GM23338 (cell line): ENCODE results near the gene RGS17. TPM values are rescaled to one million over a fixed set of nuclear protein-coding genes. Genes with fewer than 3 reads are reported as not detected.

Experiments used
- ATAC-seq: fragments of 200-7000 bp; cut with Tn5 transposase; 3 replicates; pipeline ENCODE4 v1.9.1; 2020
- DNase-seq: peaks from one replicate; pipeline ENCODE4 v3.0.0-alpha.2; 2015; ENCODE audit warnings: low spot score
- H2AFZ ChIP-seq: fragments of 200-600 bp; sonication (generic); 2 replicates; pipeline ENCODE4 v1.8.0; 2016; ENCODE audit warnings: antibody characterized with exemption, mild to moderate bottlenecking, moderate library complexity
- H3F3A ChIP-seq: fragments of 200-600 bp; sonication (generic); replicated peaks from 2 replicates; pipeline ENCODE4 v1.8.0; 2017; ENCODE audit warnings: antibody characterized with exemption, mixed run types, low read depth
- H3K27ac ChIP-seq: fragments of 200-600 bp; sonication (generic); 2 replicates; pipeline ENCODE4 v1.6.1; 2016; ENCODE audit warnings: low read depth
- H3K27me3 ChIP-seq: fragments of 200-600 bp; sonication (generic); 2 replicates; pipeline ENCODE4 v1.8.0; 2016; ENCODE audit warnings: mild to moderate bottlenecking, mixed run types, moderate library complexity; ENCODE audit not compliant: insufficient read depth
- H3K36me3 ChIP-seq: fragments of 200-600 bp; sonication (generic); 2 replicates; pipeline ENCODE4 v1.8.0; 2016; ENCODE audit warnings: mild to moderate bottlenecking; ENCODE audit not compliant: insufficient read depth
- H3K4me1 ChIP-seq: fragments of 200-600 bp; sonication (generic); 2 replicates; pipeline ENCODE4 v1.8.0; 2016; ENCODE audit warnings: mild to moderate bottlenecking, moderate library complexity; ENCODE audit not compliant: insufficient read depth
- H3K4me2 ChIP-seq: fragments of 200-600 bp; sonication (generic); 2 replicates; pipeline ENCODE4 v1.7.1; 2017; ENCODE audit warnings: mixed run types
- H3K4me3 ChIP-seq: fragments of 200-600 bp; sonication (generic); 2 replicates; pipeline ENCODE4 v1.6.1; 2016; ENCODE audit warnings: mixed run types
- H3K79me2 ChIP-seq: fragments of 200-600 bp; sonication (generic); replicated peaks from 2 replicates; pipeline ENCODE4 v1.8.0; 2017; ENCODE audit warnings: mild to moderate bottlenecking; ENCODE audit not compliant: insufficient read depth
- H3K9me2 ChIP-seq: fragments of 200-600 bp; sonication (generic); 2 replicates; pipeline ENCODE4 v1.8.0; 2017; ENCODE audit not compliant: insufficient read depth
- H4K20me1 ChIP-seq: fragments of 200-600 bp; sonication (generic); replicated peaks from 2 replicates; pipeline ENCODE4 v1.8.0; 2017; ENCODE audit warnings: mild to moderate bottlenecking; ENCODE audit not compliant: insufficient read depth
- H3K27ac Mint-ChIP-seq: 2 replicates; pipeline ENCODE4 v1.8.0; 2020; ENCODE audit warnings: inconsistent platforms, mild to moderate bottlenecking, moderate library complexity, mixed read lengths
- H3K27me3 Mint-ChIP-seq: 3 replicates; pipeline ENCODE4 v1.8.0; 2022; ENCODE audit warnings: low read depth, mild to moderate bottlenecking, moderate library complexity, mixed read lengths, inconsistent platforms; ENCODE audit not compliant: insufficient read depth, poor library complexity
- H3K36me3 Mint-ChIP-seq: 3 replicates; pipeline ENCODE4 v1.8.0; 2021; ENCODE audit warnings: low read depth, mild to moderate bottlenecking, inconsistent platforms, moderate library complexity, mixed read lengths
- H3K4me1 Mint-ChIP-seq: 3 replicates; pipeline ENCODE4 v1.8.0; 2020; ENCODE audit warnings: mild to moderate bottlenecking, inconsistent platforms, mixed read lengths
- H3K4me3 Mint-ChIP-seq: 3 replicates; pipeline ENCODE4 v1.8.0; 2021; ENCODE audit warnings: moderate library complexity, mild to moderate bottlenecking, inconsistent platforms, mixed read lengths
- H3K9me3 Mint-ChIP-seq: 3 replicates; pipeline ENCODE4 v1.8.0; 2020; ENCODE audit warnings: moderate library complexity, mild to moderate bottlenecking, inconsistent platforms, mixed read lengths
- CREB1 ChIP-seq: fragments of 250-450 bp; sonication (Bioruptor Pico); IDR thresholded peaks from 2 replicates; pipeline ENCODE4 v1.5.0; 2020; ENCODE audit warnings: low read depth, mild to moderate bottlenecking, moderate library complexity
- ETS1 ChIP-seq: IDR thresholded peaks from 2 replicates; pipeline ENCODE4 v1.6.1; 2016; ENCODE audit warnings: antibody characterized with exemption
- EZH2 ChIP-seq: fragments of 200-600 bp; sonication (generic); IDR thresholded peaks from one replicate; pipeline ENCODE4 v1.8.0; 2017; ENCODE audit warnings: antibody characterized with exemption, mild to moderate bottlenecking, low read depth; ENCODE audit not compliant: unreplicated experiment
- EZH2phosphoT487 ChIP-seq: fragments of 200-600 bp; sonication (generic); IDR thresholded peaks from one replicate; pipeline ENCODE4 v1.8.1; 2018; ENCODE audit warnings: antibody characterized with exemption; ENCODE audit not compliant: unreplicated experiment
- JUNB ChIP-seq: IDR thresholded peaks from one replicate; pipeline ENCODE4 v1.6.1; 2016; ENCODE audit warnings: antibody characterized with exemption; ENCODE audit not compliant: unreplicated experiment
- NANOG ChIP-seq: IDR thresholded peaks from 2 replicates; pipeline ENCODE4 v1.6.1; 2016; ENCODE audit warnings: antibody characterized with exemption, borderline replicate concordance
- POLR2AphosphoS5 ChIP-seq: IDR thresholded peaks from 2 replicates; pipeline ENCODE4 v1.6.1; 2016; ENCODE audit warnings: antibody characterized with exemption, low read depth
- STAT1 ChIP-seq: IDR thresholded peaks from one replicate; pipeline ENCODE4 v1.6.1; 2016; ENCODE audit warnings: antibody characterized with exemption; ENCODE audit not compliant: unreplicated experiment
- ZNF114 ChIP-seq: fragments of 250-450 bp; sonication (Bioruptor Pico); IDR thresholded peaks from 2 replicates; pipeline ENCODE4 v1.5.0; 2020; ENCODE audit warnings: mild to moderate bottlenecking, moderate library complexity
- ZNF331 ChIP-seq: fragments of 250-450 bp; sonication (Bioruptor Pico); IDR thresholded peaks from 2 replicates; pipeline ENCODE4 v1.5.0; 2020; ENCODE audit warnings: low read depth, mild to moderate bottlenecking, moderate library complexity
- polyA plus RNA-seq: library from polyadenylated mRNA; unstranded; fragments of >200 nt; fragmentation: Nextera tagmentation; extraction: Ambion mirVana; gene quantifications from 2 replicates; pipeline ENCODE4 v1.2.1, GENCODE V29; 2016
- total RNA-seq: library from RNA; depleted of rRNA; stranded (reverse); fragments of >200 nt; shearing (Covaris generic); gene quantifications from 2 replicates; pipeline ENCODE4 v1.2.3, GENCODE V29; 2014
- TF ChIP-seq, protein P1 (sequence below): IDR thresholded peaks from one replicate; pipeline ENCODE4 v1.6.1; 2018; ENCODE audit warnings: antibody characterized with exemption; ENCODE audit not compliant: unreplicated experiment
- TF ChIP-seq, protein P2 (sequence below): fragments of 250-450 bp; sonication (Bioruptor Pico); IDR thresholded peaks from 2 replicates; pipeline ENCODE4 v1.5.0; 2020; ENCODE audit warnings: mild to moderate bottlenecking, moderate library complexity
- TF ChIP-seq, protein P3 (sequence below), 2 experiments: fragments of 200-600 bp in 1 of 2; sonication (generic) in 1 of 2; conservative IDR thresholded peaks; 2 replicates each; pipeline versions ENCODE4 v1.5.1 to v1.6.1; 2016 to 2017; ENCODE audit warnings: antibody characterized with exemption in 2 of 2, low read depth in 2 of 2, mild to moderate bottlenecking in 2 of 2, moderate library complexity in 1 of 2

RGS17 gene
- total and polyA plus RNA-seq, 2 experiments from 2014 or later = 12.1 to 12.3 TPM

GRCh38 chr6:153024709-153025017, 106.4 kb downstream of the RGS17 start:
- Histone ChIP-seq H2AFZ (no peak overlapping the region), H3K4me1 (no peaks in the 10 kb centered on the region), H3K36me3 (no peaks in the 10 kb centered on the region), H3F3A (no peaks in the 10 kb centered on the region), H3K27ac (no peak overlapping the region), H3K4me3 (no peak overlapping the region), H3K9me2 (no peaks in the 10 kb centered on the region), H3K4me2 (no peak overlapping the region), H3K79me2 (no peaks in the 10 kb centered on the region), H4K20me1 (no peaks in the 10 kb centered on the region), H3K27me3 (no peaks in the 10 kb centered on the region)
- no peaks in the 10 kb centered on the region for H3K36me3 Mint-ChIP-seq
- no peak overlapping the region for H3K4me3 Mint-ChIP-seq
- ATAC-seq (no peak), DNase-seq (no peak)
- no peak overlapping the region for H3K27ac Mint-ChIP-seq
- H3K4me1 Mint-ChIP-seq = no peaks in the 10 kb centered on the region; the same call in 2 of the 3 replicates
- TF ChIP-seq, protein P1, sequence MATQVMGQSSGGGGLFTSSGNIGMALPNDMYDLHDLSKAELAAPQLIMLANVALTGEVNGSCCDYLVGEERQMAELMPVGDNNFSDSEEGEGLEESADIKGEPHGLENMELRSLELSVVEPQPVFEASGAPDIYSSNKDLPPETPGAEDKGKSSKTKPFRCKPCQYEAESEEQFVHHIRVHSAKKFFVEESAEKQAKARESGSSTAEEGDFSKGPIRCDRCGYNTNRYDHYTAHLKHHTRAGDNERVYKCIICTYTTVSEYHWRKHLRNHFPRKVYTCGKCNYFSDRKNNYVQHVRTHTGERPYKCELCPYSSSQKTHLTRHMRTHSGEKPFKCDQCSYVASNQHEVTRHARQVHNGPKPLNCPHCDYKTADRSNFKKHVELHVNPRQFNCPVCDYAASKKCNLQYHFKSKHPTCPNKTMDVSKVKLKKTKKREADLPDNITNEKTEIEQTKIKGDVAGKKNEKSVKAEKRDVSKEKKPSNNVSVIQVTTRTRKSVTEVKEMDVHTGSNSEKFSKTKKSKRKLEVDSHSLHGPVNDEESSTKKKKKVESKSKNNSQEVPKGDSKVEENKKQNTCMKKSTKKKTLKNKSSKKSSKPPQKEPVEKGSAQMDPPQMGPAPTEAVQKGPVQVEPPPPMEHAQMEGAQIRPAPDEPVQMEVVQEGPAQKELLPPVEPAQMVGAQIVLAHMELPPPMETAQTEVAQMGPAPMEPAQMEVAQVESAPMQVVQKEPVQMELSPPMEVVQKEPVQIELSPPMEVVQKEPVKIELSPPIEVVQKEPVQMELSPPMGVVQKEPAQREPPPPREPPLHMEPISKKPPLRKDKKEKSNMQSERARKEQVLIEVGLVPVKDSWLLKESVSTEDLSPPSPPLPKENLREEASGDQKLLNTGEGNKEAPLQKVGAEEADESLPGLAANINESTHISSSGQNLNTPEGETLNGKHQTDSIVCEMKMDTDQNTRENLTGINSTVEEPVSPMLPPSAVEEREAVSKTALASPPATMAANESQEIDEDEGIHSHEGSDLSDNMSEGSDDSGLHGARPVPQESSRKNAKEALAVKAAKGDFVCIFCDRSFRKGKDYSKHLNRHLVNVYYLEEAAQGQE = no peak
- TF ChIP-seq EZH2 (no peak), ZNF331 (no peak), ZNF114 (CRISPR knock-in tag) (no peak), EZH2phosphoT487 (no peak), JUNB (no peak), STAT1 (no peak), POLR2AphosphoS5 (no peak), CREB1 (CRISPR knock-in tag) (no peak), ETS1 (no peak), NANOG (no peak)
- TF ChIP-seq, protein P2, sequence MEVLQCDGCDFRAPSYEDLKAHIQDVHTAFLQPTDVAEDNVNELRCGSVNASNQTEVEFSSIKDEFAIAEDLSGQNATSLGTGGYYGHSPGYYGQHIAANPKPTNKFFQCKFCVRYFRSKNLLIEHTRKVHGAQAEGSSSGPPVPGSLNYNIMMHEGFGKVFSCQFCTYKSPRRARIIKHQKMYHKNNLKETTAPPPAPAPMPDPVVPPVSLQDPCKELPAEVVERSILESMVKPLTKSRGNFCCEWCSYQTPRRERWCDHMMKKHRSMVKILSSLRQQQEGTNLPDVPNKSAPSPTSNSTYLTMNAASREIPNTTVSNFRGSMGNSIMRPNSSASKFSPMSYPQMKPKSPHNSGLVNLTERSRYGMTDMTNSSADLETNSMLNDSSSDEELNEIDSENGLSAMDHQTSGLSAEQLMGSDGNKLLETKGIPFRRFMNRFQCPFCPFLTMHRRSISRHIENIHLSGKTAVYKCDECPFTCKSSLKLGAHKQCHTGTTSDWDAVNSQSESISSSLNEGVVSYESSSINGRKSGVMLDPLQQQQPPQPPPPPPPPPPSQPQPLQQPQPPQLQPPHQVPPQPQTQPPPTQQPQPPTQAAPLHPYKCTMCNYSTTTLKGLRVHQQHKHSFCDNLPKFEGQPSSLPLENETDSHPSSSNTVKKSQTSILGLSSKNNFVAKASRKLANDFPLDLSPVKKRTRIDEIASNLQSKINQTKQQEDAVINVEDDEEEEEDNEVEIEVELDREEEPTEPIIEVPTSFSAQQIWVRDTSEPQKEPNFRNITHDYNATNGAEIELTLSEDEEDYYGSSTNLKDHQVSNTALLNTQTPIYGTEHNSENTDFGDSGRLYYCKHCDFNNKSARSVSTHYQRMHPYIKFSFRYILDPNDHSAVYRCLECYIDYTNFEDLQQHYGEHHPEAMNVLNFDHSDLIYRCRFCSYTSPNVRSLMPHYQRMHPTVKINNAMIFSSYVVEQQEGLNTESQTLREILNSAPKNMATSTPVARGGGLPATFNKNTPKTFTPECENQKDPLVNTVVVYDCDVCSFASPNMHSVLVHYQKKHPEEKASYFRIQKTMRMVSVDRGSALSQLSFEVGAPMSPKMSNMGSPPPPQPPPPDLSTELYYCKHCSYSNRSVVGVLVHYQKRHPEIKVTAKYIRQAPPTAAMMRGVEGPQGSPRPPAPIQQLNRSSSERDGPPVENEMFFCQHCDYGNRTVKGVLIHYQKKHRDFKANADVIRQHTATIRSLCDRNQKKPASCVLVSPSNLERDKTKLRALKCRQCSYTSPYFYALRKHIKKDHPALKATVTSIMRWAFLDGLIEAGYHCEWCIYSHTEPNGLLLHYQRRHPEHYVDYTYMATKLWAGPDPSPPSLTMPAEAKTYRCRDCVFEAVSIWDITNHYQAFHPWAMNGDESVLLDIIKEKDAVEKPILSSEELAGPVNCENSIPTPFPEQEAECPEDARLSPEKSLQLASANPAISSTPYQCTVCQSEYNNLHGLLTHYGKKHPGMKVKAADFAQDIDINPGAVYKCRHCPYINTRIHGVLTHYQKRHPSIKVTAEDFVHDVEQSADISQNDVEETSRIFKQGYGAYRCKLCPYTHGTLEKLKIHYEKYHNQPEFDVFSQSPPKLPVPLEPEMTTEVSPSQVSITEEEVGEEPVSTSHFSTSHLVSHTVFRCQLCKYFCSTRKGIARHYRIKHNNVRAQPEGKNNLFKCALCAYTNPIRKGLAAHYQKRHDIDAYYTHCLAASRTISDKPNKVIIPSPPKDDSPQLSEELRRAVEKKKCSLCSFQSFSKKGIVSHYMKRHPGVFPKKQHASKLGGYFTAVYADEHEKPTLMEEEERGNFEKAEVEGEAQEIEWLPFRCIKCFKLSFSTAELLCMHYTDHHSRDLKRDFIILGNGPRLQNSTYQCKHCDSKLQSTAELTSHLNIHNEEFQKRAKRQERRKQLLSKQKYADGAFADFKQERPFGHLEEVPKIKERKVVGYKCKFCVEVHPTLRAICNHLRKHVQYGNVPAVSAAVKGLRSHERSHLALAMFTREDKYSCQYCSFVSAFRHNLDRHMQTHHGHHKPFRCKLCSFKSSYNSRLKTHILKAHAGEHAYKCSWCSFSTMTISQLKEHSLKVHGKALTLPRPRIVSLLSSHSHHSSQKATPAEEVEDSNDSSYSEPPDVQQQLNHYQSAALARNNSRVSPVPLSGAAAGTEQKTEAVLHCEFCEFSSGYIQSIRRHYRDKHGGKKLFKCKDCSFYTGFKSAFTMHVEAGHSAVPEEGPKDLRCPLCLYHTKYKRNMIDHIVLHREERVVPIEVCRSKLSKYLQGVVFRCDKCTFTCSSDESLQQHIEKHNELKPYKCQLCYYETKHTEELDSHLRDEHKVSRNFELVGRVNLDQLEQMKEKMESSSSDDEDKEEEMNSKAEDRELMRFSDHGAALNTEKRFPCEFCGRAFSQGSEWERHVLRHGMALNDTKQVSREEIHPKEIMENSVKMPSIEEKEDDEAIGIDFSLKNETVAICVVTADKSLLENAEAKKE (CRISPR knock-in tag) = no peak
- TF ChIP-seq, protein P3, sequence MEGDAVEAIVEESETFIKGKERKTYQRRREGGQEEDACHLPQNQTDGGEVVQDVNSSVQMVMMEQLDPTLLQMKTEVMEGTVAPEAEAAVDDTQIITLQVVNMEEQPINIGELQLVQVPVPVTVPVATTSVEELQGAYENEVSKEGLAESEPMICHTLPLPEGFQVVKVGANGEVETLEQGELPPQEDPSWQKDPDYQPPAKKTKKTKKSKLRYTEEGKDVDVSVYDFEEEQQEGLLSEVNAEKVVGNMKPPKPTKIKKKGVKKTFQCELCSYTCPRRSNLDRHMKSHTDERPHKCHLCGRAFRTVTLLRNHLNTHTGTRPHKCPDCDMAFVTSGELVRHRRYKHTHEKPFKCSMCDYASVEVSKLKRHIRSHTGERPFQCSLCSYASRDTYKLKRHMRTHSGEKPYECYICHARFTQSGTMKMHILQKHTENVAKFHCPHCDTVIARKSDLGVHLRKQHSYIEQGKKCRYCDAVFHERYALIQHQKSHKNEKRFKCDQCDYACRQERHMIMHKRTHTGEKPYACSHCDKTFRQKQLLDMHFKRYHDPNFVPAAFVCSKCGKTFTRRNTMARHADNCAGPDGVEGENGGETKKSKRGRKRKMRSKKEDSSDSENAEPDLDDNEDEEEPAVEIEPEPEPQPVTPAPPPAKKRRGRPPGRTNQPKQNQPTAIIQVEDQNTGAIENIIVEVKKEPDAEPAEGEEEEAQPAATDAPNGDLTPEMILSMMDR (conservative IDR thresholded peaks at IDR 0.05; ENCODE audit: low read depth in 2 of 2) = no peak; a peak in 1 of 4 replicates
- no peaks in the 10 kb centered on the region for H3K9me3 Mint-ChIP-seq
- H3K27me3 Mint-ChIP-seq = no peaks in the 10 kb centered on the region
